NCI-H510A (cell line): ENCODE results near the gene UBE2D2.

ENCODE experiments used
- DNase-seq: peaks from one replicate; lab custom pipeline; 2025; lab: John Stamatoyannopoulos, UW

The UBE2D2 gene

DNA sequence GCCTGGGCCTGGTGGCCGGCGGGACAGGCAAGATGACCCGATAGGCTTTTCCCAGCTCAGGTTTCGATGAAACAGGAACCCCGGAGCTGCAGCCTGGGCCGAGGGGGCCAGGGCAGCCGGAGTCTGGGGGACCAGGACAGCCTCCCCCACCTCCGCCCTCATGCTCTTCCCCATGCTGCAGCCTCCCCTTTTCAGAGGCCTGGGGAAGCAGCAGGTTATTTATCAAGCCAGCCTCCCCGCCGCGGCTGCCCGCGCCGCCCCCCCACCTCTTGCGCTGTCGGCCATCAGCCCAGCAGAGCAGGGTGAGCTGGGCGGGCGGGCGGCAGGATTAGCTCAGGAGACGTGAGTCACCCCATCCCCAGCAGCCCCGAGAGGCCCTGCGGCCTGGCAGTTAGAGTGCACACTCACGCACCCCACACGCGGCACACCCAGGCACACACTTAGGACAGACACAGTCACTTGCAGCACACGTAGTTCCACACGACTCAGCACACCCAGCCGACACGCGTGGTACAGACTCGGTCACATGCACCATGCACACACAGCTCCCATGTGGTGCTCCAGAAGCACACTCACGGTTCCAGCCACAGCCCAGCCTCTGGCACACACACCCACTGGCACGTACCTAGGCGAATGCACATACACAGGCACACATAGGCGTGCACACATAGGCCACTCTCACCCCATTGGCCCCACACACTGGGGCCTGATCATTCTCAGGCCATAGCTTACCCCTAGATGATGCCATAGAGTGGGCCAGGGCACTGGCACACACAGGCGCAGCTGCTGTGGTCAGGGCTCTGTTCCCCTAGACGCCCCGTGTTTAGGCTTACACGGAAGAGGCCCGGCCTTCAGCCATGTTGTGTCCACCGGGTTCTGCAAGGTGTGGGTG is 100.0 kb downstream of the UBE2D2 start:
- DNase-seq: no peak

DNA sequence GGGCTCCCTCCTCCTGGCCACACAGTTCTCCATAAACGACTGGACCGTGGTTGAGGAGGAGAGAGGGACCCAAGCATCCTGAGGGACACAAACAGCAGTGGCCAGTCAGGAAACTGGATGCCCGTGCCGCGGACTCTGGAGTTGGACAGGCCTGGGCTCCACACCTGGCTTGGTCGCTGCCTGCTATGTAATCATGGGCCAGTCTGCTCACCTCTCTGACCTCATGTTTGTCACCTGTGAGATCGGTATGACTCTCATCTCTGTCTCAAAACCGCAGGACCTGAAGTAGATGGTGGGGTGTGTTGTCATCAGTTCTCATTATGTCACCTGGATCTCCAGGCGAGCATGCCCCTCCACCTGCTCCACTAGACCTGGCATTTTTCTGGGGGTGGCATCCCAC is 101.5 kb downstream of the UBE2D2 start:
- DNase-seq: peak; percentile 27

DNA sequence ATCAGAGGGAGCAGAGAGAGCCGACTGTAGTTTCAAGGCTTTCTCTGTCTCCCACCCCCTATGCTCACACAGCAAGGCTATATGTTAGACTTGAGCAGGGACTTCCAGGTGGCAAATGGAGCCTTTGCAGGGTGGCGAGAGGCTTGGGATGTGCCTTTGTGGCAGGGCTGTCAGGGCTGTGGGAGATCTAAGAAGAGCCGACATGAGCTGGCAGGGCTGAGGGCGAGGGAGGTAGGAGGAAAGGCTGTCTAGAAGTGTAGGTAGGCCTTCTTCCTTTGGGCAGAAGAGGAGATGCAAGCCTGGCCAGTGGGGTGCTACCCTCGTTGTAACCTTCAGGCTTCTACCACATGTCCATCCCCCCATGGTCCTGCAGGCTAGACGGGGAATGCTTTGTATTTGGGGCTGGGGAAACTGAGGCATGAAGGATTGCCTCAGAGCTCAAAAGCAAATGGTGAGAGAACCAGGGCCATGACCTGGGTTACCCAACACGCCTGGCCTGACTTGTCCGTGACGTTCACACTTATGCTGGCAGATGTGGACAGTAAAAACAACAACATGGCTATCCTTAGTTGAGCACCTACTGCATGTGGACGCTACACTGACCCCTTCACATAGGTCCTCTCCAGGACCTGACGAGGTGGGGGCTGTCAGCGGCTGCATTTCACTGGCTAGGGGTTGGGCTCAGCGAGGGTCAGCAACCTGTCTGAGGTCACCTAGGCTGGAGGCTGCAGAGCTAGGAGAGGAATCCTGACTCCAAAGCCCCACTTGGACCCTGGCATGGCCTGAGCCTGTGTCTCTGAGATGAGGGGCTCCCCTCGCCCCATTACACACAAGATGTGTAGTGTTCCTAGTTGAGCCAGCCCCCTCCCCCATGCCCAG is 102.3 kb downstream of the UBE2D2 start:
- DNase-seq: no peak

DNA sequence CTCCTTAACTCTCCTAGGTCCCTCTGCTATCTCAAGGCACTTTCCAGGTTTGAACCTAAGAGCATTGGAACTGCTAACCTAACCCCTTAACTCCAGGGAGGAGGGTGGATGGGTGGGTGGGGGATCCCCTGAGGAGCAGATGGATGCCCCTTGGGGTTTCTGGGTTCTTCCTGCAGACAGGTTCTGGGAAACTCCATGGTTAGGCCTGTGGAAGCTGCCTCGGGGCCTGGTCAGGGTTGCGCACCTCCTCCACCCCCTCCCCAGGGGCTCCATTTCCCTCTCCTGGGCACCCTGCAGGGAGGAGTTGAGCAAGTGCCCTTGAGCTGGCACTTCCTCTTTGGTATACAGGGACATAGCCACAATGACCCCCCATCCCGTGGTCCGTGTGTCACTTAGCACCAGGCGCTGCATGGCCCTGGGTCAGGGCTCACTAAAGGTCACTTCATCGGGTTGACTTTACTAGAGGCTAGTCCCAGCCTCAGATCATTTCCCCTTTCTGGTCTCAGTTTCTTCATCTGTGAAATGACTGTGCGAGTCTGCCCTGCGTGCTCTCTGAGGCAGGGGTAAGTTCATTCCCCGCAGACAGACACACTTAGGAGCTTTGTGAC is 103.1 kb downstream of the UBE2D2 start:
- no peak for DNase-seq

DNA sequence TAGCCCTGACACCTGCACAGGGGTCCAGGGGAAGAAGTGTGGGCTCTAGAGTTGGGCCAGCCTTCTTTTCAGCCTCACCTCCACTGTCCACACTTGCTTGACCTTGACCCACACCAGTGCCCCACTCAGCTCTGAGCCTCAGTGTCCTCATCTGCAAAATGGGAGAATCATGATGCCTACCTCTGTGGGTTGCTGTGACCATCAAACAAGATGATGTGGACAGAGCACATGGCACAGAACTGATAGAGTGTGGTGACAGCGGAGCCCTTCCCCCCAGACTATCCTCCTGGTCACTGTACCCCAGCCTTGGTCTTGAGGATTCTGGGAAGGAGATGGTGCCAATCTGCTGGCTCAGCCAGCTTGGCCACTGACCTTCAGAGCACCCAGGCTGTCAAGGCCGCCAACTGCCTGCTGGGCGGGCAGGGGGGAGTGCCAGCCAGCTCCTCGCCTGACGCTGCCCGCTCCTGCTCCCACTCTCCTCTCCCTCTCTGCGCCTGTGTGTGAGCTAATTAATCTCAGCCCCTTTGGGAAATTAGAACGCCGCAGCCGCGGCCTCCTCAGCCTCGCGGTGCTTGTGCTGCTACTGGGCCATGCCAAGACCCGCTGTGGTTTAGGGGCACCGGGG is 103.7 kb downstream of the UBE2D2 start:
- no peak for DNase-seq

GRCh38 chr5:139665626-139666025 is 104.5 kb downstream of the UBE2D2 start:
- DNase-seq: no peak

DNA sequence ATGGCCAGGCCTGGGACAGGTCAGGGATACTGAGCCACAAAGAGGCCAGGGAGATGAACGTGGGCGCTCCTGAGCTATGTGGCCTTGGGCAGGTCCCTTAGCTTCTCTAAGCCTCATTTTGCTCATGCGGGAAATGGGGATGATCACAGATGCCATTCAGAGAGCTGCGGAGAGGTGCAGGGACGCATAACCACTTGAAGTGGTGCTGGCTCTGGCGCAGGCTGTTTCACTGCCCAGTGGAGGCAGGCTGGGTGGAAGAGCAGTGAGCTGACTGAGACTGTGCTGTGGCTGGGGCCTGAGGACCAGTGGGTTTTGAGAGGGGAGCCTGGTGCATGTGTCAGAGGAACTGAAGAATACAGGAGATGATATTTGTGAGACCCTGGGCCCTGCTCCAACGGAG is 105.4 kb downstream of the UBE2D2 start:
- no peak for DNase-seq

- DNase-seq: no peak
Observed at GRCh38 chr5:139667001-139667729, 106.0 kb downstream of the UBE2D2 start.

- no peak for DNase-seq
Observed at GRCh38 chr5:139667730-139668063, 106.6 kb downstream of the UBE2D2 start.

- no peak for DNase-seq
Observed at GRCh38 chr5:139668064-139668880, 107.1 kb downstream of the UBE2D2 start.

DNA sequence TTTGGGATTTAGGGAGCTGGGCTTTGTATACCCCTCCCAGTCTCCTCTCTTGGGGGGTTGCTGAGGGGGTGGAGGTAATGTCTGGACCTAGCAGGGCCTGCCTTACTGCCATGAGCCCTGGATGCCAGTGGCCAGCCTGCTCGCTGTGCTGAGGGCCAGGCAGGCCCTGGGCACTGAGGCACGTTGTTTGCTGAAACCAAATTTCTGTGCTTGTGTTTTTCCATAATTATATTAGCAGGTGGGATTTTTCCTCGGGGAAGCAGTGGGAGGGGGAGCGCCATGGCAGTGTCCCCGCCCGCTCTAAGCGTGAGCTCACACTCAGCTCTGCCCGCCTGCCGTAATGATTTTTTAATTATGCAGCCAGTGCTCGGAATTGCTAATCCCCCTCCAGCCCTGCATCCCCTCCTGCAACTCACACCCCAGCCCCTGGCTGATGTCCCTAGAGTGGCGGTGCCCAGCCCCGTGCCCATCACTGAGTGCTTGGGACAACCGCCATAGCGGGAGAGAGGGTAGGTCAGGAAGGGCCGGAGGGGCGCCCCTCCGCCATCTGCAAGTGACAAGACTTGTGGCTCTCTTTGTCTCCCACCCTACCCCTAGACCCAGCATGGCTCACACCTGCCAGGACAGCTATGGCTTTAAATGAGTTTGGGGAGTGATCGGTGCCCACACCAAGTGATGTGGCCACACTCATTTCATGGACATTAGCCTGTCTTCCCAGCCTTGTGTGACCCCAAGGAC is 108.0 kb downstream of the UBE2D2 start:
- no peak for DNase-seq

DNA sequence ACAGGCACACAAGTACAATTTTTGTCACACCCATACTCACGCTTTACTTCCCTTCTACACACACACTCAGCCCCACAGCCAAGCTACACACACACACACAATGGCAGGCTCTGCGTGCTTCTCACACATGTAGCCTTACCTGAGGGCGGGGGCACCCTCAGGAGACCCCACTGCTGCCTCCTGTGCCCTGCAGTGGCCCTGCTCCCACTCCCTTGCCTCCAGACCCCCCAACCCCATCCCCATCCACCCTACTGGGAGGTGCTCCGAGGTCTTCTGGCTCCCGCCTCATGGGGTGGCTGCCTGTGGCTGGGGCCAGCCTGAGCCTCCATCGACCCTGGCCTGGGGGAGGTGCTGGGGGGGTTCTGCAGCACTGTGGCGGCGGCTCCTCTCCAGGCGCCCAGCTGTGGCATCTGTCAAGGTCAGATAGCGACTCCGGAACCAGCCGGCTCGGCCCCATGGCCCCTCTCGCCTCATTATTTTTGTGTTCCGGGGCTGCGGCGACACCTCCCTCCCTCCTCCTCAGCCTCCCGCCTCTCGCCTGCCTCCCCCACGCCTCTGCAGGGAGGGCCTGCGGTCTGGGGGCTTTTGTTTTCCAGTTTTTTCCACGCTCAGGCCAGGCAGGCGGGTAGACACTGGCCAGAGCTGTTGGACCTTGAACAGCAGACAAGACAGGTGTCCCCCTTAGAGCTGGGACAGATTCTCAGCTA is 108.7 kb downstream of the UBE2D2 start:
- DNase-seq: no peak

GRCh38 chr5:139670369-139671095 is 109.4 kb downstream of the UBE2D2 start:
- peak; percentile 39 for DNase-seq

DNA sequence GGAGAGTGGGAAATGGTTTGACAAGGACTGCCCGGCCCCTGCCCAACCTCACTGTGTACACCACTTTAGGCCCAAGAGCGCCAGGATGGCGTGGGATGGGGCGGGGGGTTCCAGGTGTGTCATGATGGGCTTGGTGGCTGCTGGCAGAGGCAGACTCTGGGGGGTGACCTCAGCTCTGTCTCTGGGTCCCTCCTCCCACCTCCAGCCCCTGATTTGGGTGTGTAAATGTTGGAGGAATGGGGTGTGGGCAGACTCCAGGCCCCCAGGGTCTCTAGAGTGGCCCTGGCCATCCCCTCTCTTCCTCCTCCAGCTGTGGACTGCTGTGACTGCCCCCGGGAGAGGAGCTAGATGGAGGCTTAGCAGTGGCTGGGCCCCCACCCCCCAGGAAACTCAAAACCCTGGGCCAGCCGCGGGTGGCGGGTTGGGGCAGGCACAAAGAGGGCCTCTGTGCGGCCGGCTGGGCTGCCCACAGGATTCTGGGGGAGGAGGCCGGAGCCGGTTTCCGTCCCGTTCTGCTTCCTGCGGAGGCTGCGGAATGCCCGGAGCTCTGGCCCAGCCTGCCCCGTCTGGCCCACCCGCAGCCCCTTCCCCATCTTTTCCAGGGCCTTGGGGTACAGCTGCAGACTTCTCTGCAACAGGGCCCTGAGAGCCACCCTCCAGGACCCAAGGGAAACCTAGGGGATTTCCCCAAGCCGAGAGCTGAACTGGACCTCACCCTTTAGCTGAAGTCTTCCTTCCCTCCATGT is 110.1 kb downstream of the UBE2D2 start:
- DNase-seq: no peak

- no peak for DNase-seq
Observed at GRCh38 chr5:139675213-139675612, 114.1 kb downstream of the UBE2D2 start.

DNA sequence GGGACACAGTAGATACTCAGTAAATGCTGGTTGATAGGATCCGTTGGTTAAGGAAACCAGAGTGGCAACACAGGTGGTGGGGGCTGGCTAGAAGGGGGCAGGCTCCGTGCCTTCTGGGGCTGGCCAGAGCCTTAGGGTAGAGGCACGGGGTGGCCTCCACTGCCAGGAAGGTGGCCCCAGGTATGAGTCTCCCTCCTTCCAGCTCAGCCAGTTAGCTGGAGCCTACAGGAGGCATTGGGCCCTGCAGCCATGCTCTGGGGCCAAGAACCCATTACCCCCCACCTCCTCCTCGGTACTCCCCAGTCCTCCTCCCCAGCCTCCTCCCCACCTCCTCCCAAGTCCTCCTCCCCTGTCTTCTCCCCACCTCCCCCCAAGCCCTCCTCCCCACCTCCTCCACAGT is 114.7 kb downstream of the UBE2D2 start:
- no peak for DNase-seq

DNA sequence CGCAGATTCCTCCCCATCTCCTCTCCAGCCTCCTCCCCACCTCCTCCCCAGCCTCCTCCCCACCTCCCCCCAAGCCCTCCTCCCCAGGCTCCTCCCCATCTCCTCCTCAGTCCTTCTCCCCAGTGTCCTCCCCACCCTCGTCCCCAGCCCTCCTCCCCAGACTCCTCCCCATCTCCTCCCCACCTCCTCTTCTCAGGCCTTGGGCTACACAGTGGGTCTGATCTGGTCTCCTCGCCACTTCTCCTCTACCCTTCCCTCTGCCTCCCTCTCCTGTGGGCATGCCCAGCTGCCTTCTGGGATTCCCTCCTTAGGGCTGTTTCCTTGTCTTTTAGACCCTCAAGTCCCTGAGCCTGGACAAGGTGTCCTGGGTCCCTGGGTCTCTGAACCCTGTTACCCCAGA is 115.3 kb downstream of the UBE2D2 start:
- DNase-seq: no peak
